ENCODE data around the gene ZNF28.

ZNF28 gene

GRCh38 chr19:52748336-52748950, 73.0 kb downstream of the ZNF28 start:
- Histone ChIP-seq H3K27ac (ENCODE audit: low read length) (no peak overlapping the region), H3K4me1 (ENCODE audit: insufficient read depth, low read length) (no peaks in the 10 kb centered on the region), H3K36me3 (ENCODE audit: insufficient read depth, low read depth, low read length) (no peaks in the 10 kb centered on the region), H3K9ac (ENCODE audit: low read depth, low read length) (no peak overlapping the region; the same call in 1 of the 2 replicates), H3K4me3 (ENCODE audit: low read length) (peak overlapping the region; percentile 67; the same call in 1 of the 2 replicates), H3K9me3 (ENCODE audit: insufficient read depth, low read depth, low read length) (no peaks in the 10 kb centered on the region), H3K27me3 (ENCODE audit: insufficient read depth, low read length) (no peaks in the 10 kb centered on the region; the same call in 1 of the 2 replicates)

Measured in iPS-20b (cell line).